HEK293 (cell line): Measurements from ENCODE around the gene MTARC2.

Experiments used
- BCL11A ChIP-seq: fragments of 450-650 bp; formaldehyde crosslinking; IDR thresholded peaks from 2 replicates; pipeline ENCODE4 v1.5.1; 2016; ENCODE audit warnings: low read depth, missing biosample characterization, missing genetic modification characterization
- IKZF3 ChIP-seq: fragments of 450-650 bp; IDR thresholded peaks from 2 replicates; pipeline ENCODE4 v1.5.0; 2018; ENCODE audit warnings: missing biosample characterization, mild to moderate bottlenecking, missing genetic modification characterization, moderate library complexity
- KLF9 ChIP-seq: fragments of 450-650 bp; formaldehyde crosslinking; IDR thresholded peaks from 2 replicates; pipeline ENCODE4 v1.5.1; 2016; ENCODE audit warnings: missing biosample characterization, missing genetic modification characterization, low read depth
- PRDM1 ChIP-seq: fragments of 450-650 bp; formaldehyde crosslinking; IDR thresholded peaks from 2 replicates; pipeline ENCODE4; 2016; ENCODE audit warnings: missing biosample characterization, missing genetic modification characterization
- SP3 ChIP-seq: fragments of 450-650 bp; formaldehyde crosslinking; IDR thresholded peaks from 2 replicates; pipeline ENCODE4 v1.5.1; 2016; ENCODE audit warnings: missing biosample characterization, missing genetic modification characterization
- SP7 ChIP-seq: fragments of 450-650 bp; formaldehyde crosslinking; IDR thresholded peaks from 2 replicates; pipeline ENCODE4 v1.5.1; 2016; ENCODE audit warnings: missing biosample characterization, missing genetic modification characterization
- TCF7L2 ChIP-seq: IDR thresholded peaks from 2 replicates; pipeline ENCODE4 v1.6.1; 2011; ENCODE audit warnings: low read depth, mild to moderate bottlenecking, inconsistent platforms, low read length, moderate library complexity, borderline replicate concordance
- ZBTB20 ChIP-seq: fragments of 450-650 bp; formaldehyde crosslinking; IDR thresholded peaks from 2 replicates; pipeline ENCODE4 v1.5.1; 2016; ENCODE audit warnings: missing biosample characterization, missing genetic modification characterization
- ZNF132 ChIP-seq: fragments of 450-650 bp; formaldehyde crosslinking; IDR thresholded peaks from 2 replicates; pipeline ENCODE4 v1.5.1; 2017; ENCODE audit warnings: missing biosample characterization, missing genetic modification characterization, borderline replicate concordance
- ZNF138 ChIP-seq: fragments of 450-650 bp; formaldehyde crosslinking; IDR thresholded peaks from 2 replicates; pipeline ENCODE4 v1.5.1; 2016; ENCODE audit warnings: missing biosample characterization, missing genetic modification characterization, borderline replicate concordance
- ZNF223 ChIP-seq: fragments of 450-650 bp; formaldehyde crosslinking; IDR thresholded peaks from 2 replicates; pipeline ENCODE4 v1.5.1; 2016; ENCODE audit warnings: missing biosample characterization, missing genetic modification characterization
- ZNF266 ChIP-seq: fragments of 450-650 bp; formaldehyde crosslinking; IDR thresholded peaks from 2 replicates; pipeline ENCODE4 v1.5.1; 2016; ENCODE audit warnings: missing biosample characterization, missing genetic modification characterization, low read depth
- ZNF544 ChIP-seq: fragments of 450-650 bp; formaldehyde crosslinking; IDR thresholded peaks from 2 replicates; pipeline ENCODE4 v1.5.0; 2017; ENCODE audit warnings: missing biosample characterization, missing genetic modification characterization
- ZNF626 ChIP-seq: fragments of 450-650 bp; sonication (Bioruptor Pico); formaldehyde crosslinking; IDR thresholded peaks from 2 replicates; pipeline ENCODE4 v1.5.1; 2018; ENCODE audit warnings: missing biosample characterization, missing genetic modification characterization, inconsistent platforms
- ZNF629 ChIP-seq: fragments of 450-650 bp; formaldehyde crosslinking; IDR thresholded peaks from 2 replicates; pipeline ENCODE4 v1.5.1; 2017; ENCODE audit warnings: missing biosample characterization, missing genetic modification characterization
- ZNF777 ChIP-seq: fragments of 450-650 bp; formaldehyde crosslinking; IDR thresholded peaks from 2 replicates; pipeline ENCODE4 v1.5.1; 2017; ENCODE audit warnings: missing biosample characterization, missing genetic modification characterization, borderline replicate concordance
- ZNF785 ChIP-seq: fragments of 450-650 bp; formaldehyde crosslinking; IDR thresholded peaks from 2 replicates; pipeline ENCODE4 v1.5.1; 2016; ENCODE audit warnings: missing biosample characterization, missing genetic modification characterization
- ZNF791 ChIP-seq: fragments of 450-650 bp; formaldehyde crosslinking; IDR thresholded peaks from 2 replicates; pipeline ENCODE4 v1.5.1; 2016; ENCODE audit warnings: missing biosample characterization, missing genetic modification characterization
- ZSCAN30 ChIP-seq: fragments of 450-650 bp; IDR thresholded peaks from 2 replicates; pipeline ENCODE4 v1.5.1; 2018; ENCODE audit warnings: missing biosample characterization, mild to moderate bottlenecking, missing genetic modification characterization, moderate library complexity
- ZXDB ChIP-seq: fragments of 450-650 bp; formaldehyde crosslinking; IDR thresholded peaks from 2 replicates; pipeline ENCODE4 v1.5.1; 2016; ENCODE audit warnings: missing biosample characterization, missing genetic modification characterization
- TF ChIP-seq, protein P1 (sequence below): fragments of 450-650 bp; formaldehyde crosslinking; conservative IDR thresholded peaks from 2 replicates; pipeline ENCODE4 v1.5.1; 2016; ENCODE audit warnings: low read depth, missing biosample characterization, missing genetic modification characterization
- TF ChIP-seq, protein P2 (sequence below): fragments of 450-650 bp; IDR thresholded peaks from 2 replicates; pipeline ENCODE4 v1.5.1; 2018; ENCODE audit warnings: missing biosample characterization, missing genetic modification characterization
- TF ChIP-seq, protein P3 (sequence below): fragments of 450-650 bp; formaldehyde crosslinking; IDR thresholded peaks from 2 replicates; pipeline ENCODE4 v1.5.1; 2016; ENCODE audit warnings: missing biosample characterization, missing genetic modification characterization
- TF ChIP-seq, protein P4 (sequence below): fragments of 450-650 bp; formaldehyde crosslinking; IDR thresholded peaks from 2 replicates; pipeline ENCODE4 v1.5.1; 2016; ENCODE audit warnings: missing biosample characterization, missing genetic modification characterization
- TF ChIP-seq, protein P5 (sequence below): fragments of 450-650 bp; formaldehyde crosslinking; IDR thresholded peaks from 2 replicates; pipeline ENCODE4 v1.5.1; 2016; ENCODE audit warnings: missing biosample characterization, missing genetic modification characterization
- TF ChIP-seq, protein P6 (sequence below): fragments of 450-650 bp; formaldehyde crosslinking; IDR thresholded peaks from 2 replicates; pipeline ENCODE4 v1.5.1; 2017; ENCODE audit warnings: missing biosample characterization, mild to moderate bottlenecking, missing genetic modification characterization, moderate library complexity

Gene MTARC2

DNA sequence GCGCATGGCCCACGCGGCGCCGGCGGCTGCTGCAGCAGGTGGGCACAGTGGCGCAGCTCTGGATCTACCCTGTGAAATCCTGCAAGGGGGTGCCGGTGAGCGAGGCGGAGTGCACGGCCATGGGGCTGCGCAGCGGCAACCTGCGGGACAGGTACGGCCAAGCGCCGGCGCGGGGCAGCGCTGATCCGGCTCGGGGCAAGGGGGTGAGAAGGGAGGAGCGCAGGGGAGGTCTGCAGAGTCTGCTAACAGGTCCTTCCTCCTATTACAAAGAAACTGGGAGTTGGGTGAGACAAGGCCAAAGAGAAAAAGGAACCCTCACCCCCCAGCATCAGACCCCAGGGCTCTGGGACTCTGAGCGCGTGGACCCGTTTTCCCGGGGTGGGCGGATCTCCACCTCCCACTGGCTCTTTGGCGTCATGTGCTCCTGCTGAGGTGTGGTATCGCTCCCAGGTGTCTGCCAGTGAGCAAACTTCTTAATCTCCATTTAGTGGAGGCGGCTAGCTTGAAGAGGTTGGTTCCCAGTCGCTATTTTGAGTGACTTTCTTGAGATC, 39.0 kb downstream of the MTARC2 start (continued):
- TF ChIP-seq, protein P1, sequence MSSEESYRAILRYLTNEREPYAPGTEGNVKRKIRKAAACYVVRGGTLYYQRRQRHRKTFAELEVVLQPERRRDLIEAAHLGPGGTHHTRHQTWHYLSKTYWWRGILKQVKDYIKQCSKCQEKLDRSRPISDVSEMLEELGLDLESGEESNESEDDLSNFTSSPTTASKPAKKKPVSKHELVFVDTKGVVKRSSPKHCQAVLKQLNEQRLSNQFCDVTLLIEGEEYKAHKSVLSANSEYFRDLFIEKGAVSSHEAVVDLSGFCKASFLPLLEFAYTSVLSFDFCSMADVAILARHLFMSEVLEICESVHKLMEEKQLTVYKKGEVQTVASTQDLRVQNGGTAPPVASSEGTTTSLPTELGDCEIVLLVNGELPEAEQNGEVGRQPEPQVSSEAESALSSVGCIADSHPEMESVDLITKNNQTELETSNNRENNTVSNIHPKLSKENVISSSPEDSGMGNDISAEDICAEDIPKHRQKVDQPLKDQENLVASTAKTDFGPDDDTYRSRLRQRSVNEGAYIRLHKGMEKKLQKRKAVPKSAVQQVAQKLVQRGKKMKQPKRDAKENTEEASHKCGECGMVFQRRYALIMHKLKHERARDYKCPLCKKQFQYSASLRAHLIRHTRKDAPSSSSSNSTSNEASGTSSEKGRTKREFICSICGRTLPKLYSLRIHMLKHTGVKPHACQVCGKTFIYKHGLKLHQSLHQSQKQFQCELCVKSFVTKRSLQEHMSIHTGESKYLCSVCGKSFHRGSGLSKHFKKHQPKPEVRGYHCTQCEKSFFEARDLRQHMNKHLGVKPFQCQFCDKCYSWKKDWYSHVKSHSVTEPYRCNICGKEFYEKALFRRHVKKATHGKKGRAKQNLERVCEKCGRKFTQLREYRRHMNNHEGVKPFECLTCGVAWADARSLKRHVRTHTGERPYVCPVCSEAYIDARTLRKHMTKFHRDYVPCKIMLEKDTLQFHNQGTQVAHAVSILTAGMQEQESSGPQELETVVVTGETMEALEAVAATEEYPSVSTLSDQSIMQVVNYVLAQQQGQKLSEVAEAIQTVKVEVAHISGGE, result no peak
- TF ChIP-seq ZNF785 (tag by site-specific recombination) (no peak), SP3 (tag by site-specific recombination) (peak; percentile 46), ZNF223 (tag by site-specific recombination) (0 out of 2 replicates have a peak, but pooled peaks have one; percentile 24), ZXDB (tag by site-specific recombination) (peak; percentile 31; the same call in 1 of the 2 replicates), ZNF544 (tag by site-specific recombination) (no peak), ZNF791 (tag by site-specific recombination) (no peak), ZNF629 (tag by site-specific recombination) (peak; percentile 29), KLF9 (tag by site-specific recombination) (no peak), SP7 (no peak), ZSCAN30 (tag by site-specific recombination) (no peak), BCL11A (tag by site-specific recombination) (no peak), ZBTB20 (tag by site-specific recombination) (peak; percentile 57; the same call in 1 of the 2 replicates), TCF7L2 (no peak), ZNF777 (tag by site-specific recombination) (no peak), ZNF266 (tag by site-specific recombination) (no peak), ZNF132 (tag by site-specific recombination) (no peak), ZNF138 (tag by site-specific recombination) (no peak), ZNF626 (tag by site-specific recombination) (no peak), PRDM1 (tag by site-specific recombination) (no peak; the same call in 1 of the 2 replicates), IKZF3 (tag by site-specific recombination) (no peak)
- TF ChIP-seq, protein P2, sequence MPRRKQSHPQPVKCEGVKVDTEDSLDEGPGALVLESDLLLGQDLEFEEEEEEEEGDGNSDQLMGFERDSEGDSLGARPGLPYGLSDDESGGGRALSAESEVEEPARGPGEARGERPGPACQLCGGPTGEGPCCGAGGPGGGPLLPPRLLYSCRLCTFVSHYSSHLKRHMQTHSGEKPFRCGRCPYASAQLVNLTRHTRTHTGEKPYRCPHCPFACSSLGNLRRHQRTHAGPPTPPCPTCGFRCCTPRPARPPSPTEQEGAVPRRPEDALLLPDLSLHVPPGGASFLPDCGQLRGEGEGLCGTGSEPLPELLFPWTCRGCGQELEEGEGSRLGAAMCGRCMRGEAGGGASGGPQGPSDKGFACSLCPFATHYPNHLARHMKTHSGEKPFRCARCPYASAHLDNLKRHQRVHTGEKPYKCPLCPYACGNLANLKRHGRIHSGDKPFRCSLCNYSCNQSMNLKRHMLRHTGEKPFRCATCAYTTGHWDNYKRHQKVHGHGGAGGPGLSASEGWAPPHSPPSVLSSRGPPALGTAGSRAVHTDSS, result no peak
- TF ChIP-seq, protein P3, sequence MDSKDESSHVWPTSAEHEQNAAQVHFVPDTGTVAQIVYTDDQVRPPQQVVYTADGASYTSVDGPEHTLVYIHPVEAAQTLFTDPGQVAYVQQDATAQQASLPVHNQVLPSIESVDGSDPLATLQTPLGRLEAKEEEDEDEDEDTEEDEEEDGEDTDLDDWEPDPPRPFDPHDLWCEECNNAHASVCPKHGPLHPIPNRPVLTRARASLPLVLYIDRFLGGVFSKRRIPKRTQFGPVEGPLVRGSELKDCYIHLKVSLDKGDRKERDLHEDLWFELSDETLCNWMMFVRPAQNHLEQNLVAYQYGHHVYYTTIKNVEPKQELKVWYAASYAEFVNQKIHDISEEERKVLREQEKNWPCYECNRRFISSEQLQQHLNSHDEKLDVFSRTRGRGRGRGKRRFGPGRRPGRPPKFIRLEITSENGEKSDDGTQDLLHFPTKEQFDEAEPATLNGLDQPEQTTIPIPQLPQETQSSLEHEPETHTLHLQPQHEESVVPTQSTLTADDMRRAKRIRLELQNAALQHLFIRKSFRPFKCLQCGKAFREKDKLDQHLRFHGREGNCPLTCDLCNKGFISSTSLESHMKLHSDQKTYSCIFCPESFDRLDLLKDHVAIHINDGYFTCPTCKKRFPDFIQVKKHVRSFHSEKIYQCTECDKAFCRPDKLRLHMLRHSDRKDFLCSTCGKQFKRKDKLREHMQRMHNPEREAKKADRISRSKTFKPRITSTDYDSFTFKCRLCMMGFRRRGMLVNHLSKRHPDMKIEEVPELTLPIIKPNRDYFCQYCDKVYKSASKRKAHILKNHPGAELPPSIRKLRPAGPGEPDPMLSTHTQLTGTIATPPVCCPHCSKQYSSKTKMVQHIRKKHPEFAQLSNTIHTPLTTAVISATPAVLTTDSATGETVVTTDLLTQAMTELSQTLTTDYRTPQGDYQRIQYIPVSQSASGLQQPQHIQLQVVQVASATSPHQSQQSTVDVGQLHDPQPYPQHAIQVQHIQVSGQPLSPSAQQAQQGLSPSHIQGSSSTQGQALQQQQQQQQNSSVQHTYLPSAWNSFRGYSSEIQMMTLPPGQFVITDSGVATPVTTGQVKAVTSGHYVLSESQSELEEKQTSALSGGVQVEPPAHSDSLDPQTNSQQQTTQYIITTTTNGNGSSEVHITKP (tag by site-specific recombination), result peak; percentile 43
- TF ChIP-seq, protein P4, sequence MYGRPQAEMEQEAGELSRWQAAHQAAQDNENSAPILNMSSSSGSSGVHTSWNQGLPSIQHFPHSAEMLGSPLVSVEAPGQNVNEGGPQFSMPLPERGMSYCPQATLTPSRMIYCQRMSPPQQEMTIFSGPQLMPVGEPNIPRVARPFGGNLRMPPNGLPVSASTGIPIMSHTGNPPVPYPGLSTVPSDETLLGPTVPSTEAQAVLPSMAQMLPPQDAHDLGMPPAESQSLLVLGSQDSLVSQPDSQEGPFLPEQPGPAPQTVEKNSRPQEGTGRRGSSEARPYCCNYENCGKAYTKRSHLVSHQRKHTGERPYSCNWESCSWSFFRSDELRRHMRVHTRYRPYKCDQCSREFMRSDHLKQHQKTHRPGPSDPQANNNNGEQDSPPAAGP (tag by site-specific recombination), result peak; percentile 10; the same call in 1 of the 2 replicates
- TF ChIP-seq, protein P5, sequence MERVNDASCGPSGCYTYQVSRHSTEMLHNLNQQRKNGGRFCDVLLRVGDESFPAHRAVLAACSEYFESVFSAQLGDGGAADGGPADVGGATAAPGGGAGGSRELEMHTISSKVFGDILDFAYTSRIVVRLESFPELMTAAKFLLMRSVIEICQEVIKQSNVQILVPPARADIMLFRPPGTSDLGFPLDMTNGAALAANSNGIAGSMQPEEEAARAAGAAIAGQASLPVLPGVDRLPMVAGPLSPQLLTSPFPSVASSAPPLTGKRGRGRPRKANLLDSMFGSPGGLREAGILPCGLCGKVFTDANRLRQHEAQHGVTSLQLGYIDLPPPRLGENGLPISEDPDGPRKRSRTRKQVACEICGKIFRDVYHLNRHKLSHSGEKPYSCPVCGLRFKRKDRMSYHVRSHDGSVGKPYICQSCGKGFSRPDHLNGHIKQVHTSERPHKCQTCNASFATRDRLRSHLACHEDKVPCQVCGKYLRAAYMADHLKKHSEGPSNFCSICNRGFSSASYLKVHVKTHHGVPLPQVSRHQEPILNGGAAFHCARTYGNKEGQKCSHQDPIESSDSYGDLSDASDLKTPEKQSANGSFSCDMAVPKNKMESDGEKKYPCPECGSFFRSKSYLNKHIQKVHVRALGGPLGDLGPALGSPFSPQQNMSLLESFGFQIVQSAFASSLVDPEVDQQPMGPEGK (tag by site-specific recombination), result peak; percentile 8
- TF ChIP-seq, protein P6, sequence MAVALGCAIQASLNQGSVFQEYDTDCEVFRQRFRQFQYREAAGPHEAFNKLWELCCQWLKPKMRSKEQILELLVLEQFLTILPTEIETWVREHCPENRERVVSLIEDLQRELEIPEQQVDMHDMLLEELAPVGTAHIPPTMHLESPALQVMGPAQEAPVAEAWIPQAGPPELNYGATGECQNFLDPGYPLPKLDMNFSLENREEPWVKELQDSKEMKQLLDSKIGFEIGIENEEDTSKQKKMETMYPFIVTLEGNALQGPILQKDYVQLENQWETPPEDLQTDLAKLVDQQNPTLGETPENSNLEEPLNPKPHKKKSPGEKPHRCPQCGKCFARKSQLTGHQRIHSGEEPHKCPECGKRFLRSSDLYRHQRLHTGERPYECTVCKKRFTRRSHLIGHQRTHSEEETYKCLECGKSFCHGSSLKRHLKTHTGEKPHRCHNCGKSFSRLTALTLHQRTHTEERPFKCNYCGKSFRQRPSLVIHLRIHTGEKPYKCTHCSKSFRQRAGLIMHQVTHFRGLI, result no peak
